Epithelial cell of umbilical artery (primary cell): ENCODE data around the gene DCAF10. TPM values are rescaled to one million over a fixed set of nuclear protein-coding genes. Genes with fewer than 3 reads are reported as not detected.

Experiments used
- total RNA-seq: library from RNA; depleted of rRNA; stranded (reverse); fragments of >200 nt; gene quantifications from 2 replicates; pipeline ENCODE4 v1.2.3, GENCODE V29; 2014

Gene DCAF10, protein sequence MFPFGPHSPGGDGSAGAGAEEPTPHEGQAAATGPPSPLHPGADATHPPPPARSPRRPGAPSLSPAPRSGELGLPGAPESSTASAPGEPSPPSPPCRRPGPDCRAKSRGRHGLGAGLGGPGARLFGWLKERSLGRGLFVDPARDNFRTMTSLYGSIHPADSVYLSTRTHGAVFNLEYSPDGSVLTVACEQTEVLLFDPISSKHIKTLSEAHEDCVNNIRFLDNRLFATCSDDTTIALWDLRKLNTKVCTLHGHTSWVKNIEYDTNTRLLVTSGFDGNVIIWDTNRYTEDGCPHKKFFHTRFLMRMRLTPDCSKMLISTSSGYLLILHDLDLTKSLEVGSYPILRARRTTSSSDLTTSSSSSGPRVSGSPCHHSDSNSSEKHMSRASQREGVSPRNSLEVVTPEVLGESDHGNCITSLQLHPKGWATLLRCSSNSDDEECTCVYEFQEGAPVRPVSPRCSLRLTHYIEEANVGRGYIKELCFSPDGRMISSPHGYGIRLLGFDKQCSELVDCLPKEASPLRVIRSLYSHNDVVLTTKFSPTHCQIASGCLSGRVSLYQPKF
- total RNA-seq, result 12.0 and 20.1 TPM in 2 replicates

GRCh38 chr9:37800631-37801286 is at the start of gene DCAF10:
TSS of gene DCAF10 (plus strand) at chr9:37800797. CDS start at chr9:37800867, 70 bp downstream.

DNA sequence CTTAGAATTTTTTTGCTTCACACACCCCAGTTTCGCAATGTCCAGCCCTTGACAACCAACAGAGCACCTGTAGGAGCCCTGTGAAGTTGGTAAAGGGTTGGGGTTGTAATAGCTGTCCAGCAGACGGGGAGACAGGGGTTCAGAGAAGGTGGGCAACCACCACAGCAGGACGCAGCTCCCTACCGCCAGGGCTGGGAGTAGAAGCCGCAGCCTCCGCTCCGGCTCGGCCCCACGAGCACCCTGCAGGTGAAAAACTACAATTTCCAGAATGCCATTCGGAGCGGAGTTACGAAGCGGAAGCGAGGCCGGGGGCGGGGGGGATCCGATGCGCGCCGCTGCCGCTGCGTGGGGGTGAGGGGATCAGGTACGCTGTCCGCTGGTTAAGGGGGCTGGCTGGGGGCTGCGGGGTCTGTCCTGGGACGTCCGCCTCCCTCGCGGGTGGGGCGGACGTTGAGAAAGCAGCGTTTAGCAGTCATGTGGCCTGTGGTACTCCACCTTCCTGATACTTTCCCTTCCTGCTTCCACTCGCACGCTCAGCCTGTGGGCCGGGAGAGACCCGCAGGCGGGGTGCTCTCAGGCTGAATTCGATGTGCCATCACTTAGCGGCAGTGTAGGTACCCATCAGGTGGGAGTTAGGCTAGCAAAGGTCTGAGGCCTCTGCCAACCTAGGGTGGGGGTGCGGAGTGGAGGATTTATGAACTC is 47.0 kb upstream of the DCAF10 start, which contains the start of gene TRMT10B:
Gene TRMT10B, plus strand, starts transcription at position 317 of the 702 bp plus-strand sequence. CDS start 8,127 bp downstream, outside the sequence.

DNA sequence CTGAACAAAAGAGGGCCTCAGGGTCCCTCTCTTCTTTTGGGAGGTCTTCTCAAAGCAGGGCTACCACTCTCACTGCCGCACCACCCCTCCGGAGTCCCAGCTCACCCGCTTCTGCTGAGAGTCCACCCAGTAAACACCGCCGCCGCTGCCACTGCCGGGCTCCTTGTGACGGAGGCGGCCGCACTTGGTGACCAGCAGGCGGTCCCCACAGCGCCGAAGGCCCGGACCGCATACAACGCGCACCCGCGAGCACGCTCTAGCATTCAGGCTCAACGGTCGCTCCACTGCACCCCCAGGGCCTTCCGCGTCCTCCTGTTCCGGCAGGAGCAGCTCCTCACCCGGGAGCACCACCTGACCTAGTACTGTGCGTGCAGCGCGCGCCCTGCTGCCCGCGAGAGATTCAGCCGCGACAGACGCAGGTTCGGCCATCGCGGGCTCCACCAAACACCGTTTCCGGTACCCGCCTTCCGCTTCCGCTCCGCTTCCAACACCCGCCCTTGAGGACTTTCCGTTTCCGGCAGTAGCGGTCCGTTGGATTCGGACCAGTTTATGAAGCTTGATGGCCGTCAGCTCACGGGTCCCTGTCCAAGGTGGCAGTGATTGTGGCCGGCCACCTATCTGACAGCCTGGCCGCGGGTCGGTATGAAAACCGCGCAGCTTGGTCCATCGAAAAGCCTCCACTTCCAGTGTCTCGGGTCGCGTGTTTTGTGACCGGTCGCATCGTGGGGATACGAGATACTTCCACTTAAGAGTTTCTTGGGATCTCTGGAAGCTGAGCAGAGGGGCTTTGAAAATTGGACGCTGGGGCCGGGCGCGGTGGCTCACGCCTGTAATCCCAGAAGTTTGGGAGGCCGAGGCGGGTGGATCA is 15.7 kb upstream of the DCAF10 start, which contains the start of gene EXOSC3:
Gene EXOSC3, minus strand, starts transcription at position 449 of the 868 bp plus-strand sequence. Its CDS starts 20 bp downstream, at position 429.

GRCh38 chr9:37903647-37904444 is 103.2 kb downstream of the DCAF10 start, which contains the start of gene SLC25A51:
TSS of gene SLC25A51 (minus strand) at chr9:37904127. CDS start at chr9:37888550, 15,577 bp downstream.

Other genes with a start within 250 kb of the DCAF10 start
- 6.5 and 7.8 TPM in 2 replicates for gene FBXO10, start 224.4 kb upstream of the DCAF10 start, total RNA-seq
- gene TOMM5, start 208.2 kb upstream of the DCAF10 start, total RNA-seq, result 232 and 241 TPM in 2 replicates
- not detected in 2 replicates for gene FRMPD1, start 149.8 kb upstream of the DCAF10 start, total RNA-seq
- 2.7 and 2.9 TPM in 2 replicates for gene TRMT10B, start 47.0 kb upstream of the DCAF10 start, total RNA-seq
- gene EXOSC3, start 15.7 kb upstream of the DCAF10 start, total RNA-seq, result 40.3 and 68.7 TPM in 2 replicates
- 72.1 and 74.6 TPM in 2 replicates for gene SLC25A51, start 103.3 kb downstream of the DCAF10 start, total RNA-seq